KMS-11 (cell line): Measurements from ENCODE around the gene MISFA.
A peak's percentile ranks its signal among the peaks of the same experiment; 100 is the strongest.

ENCODE experiments used
- H2AFZ ChIP-seq: fragments of 200-600 bp; sonication (generic); 2 replicates; pipeline ENCODE4 v1.6.1; 2016; ENCODE audit warnings: antibody characterized with exemption, mixed run types, low read depth
- H3K27ac ChIP-seq: fragments of 200-600 bp; sonication (generic); 2 replicates; pipeline ENCODE4 v1.6.1; 2016; ENCODE audit warnings: mild to moderate bottlenecking, mixed run types
- H3K27me3 ChIP-seq: fragments of 200-600 bp; sonication (generic); 2 replicates; pipeline ENCODE4 v1.6.1; 2017; ENCODE audit warnings: mild to moderate bottlenecking, low read depth, mixed run types, moderate library complexity; ENCODE audit not compliant: insufficient read depth
- H3K36me3 ChIP-seq: fragments of 200-600 bp; sonication (generic); 2 replicates; pipeline ENCODE4 v1.6.1; 2017; ENCODE audit warnings: mild to moderate bottlenecking, mixed run types; ENCODE audit not compliant: insufficient read depth
- H3K4me1 ChIP-seq: fragments of 200-600 bp; sonication (generic); 2 replicates; pipeline ENCODE4 v1.6.1; 2016; ENCODE audit warnings: mild to moderate bottlenecking, low read depth, mixed run types; ENCODE audit not compliant: poor library complexity, severe bottlenecking
- H3K4me2 ChIP-seq: fragments of 200-600 bp; sonication (generic); 2 replicates; pipeline ENCODE4 v1.7.0; 2016; ENCODE audit warnings: mild to moderate bottlenecking, mixed run types
- H3K4me3 ChIP-seq: fragments of 200-600 bp; sonication (generic); IDR thresholded peaks from 2 replicates; pipeline ENCODE4 v1.6.1; 2017; ENCODE audit warnings: low read depth, low read length, mixed read lengths; ENCODE audit not compliant: insufficient read depth
- H3K79me2 ChIP-seq: fragments of 200-600 bp; sonication (generic); 2 replicates; pipeline ENCODE4 v1.6.1; 2016; ENCODE audit warnings: low read depth, mixed run types; ENCODE audit not compliant: insufficient read depth
- H3K9ac ChIP-seq: fragments of 200-600 bp; sonication (generic); 2 replicates; pipeline ENCODE4 v1.6.1; 2016; ENCODE audit warnings: mild to moderate bottlenecking, mixed run types
- H4K20me1 ChIP-seq: fragments of 200-600 bp; sonication (generic); 2 replicates; pipeline ENCODE4 v1.6.1; 2016; ENCODE audit warnings: mild to moderate bottlenecking, mixed run types; ENCODE audit not compliant: insufficient read depth
- CTCF ChIP-seq: fragments of 200-600 bp; sonication (generic); conservative IDR thresholded peaks from 2 replicates; pipeline ENCODE4 v1.6.1; 2017; ENCODE audit warnings: low read depth, mild to moderate bottlenecking, antibody characterized with exemption, low read length, moderate library complexity, mixed read lengths

The MISFA gene

DNA sequence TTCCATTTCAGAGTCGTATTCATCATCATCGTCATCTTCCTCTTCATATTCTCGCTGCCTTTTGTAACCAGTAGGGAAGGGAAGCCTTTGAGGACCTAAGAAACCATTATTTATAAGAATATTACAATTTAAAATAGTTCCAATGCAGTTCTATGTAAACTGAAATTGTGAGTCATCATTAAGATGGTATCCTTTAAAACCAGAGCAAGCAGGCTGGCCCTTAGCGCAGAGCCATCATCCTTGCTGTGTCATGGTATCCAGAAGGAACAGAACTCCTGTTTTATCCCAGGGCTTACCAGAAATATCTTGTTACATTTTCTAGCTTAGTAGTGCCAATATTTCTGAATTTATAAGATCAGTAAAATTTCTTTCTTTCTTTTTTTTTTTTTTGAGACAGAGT is 12.8 kb downstream of the MISFA start:
- peaks cover 21% of the 10 kb centered on the region for H3K4me1 ChIP-seq
- no peak overlapping the region for H3K4me2 ChIP-seq
- no peak for TF ChIP-seq CTCF
- H3K79me2 ChIP-seq, result peaks cover 38% of the 10 kb centered on the region
- no peak overlapping the region for H3K27ac ChIP-seq
- no peaks in the 10 kb centered on the region for H3K36me3 ChIP-seq
- H3K4me3 ChIP-seq, result no peak overlapping the region
- no peaks in the 10 kb centered on the region for H3K27me3 ChIP-seq
- no peaks in the 10 kb centered on the region for H4K20me1 ChIP-seq
- no peak overlapping the region for H2AFZ ChIP-seq
- H3K9ac ChIP-seq, result no peak overlapping the region

GRCh38 chr11:18614667-18615066 is 15.1 kb downstream of the MISFA start:
- Histone ChIP-seq H3K4me2 (no peak overlapping the region), H3K79me2 (peaks cover 55% of the 10 kb centered on the region)

DNA sequence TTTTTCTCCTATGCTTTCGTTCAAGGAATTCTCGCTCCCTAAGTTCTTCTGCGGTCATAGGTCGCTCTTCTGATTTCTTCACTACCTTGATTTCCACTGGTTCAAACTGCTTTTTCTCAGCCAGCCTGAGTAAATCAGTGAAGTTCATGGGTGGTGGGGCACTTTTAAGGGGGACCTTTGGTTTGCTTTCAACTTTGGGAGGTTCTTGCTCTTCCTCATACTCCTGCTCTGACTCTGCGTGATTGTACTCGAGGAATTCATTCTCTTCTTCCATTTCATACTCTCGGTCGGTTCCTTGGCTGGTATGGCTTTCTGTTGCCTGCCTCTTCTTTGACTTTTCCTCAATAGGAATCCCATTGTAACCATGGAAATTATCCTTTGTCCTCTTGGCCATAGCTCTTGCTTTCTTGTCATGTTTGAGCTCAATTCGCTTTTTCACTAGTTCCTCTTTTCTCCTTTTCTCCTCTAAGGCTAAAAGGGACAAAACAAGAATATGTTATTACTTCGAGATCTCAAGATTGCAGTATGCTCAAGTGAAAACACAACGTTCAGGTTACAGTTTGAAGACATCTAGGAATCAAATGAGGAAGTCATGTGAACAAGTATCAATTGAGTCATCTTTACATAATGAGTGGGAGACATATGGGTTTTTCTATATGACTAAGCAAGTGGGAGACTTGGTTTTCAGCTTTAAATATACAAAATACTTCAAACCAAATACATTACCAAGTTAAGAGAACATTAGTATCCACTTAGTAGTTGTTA is 16.2 kb downstream of the MISFA start:
- peaks cover 65% of the 10 kb centered on the region for H3K79me2 ChIP-seq
- H3K27me3 ChIP-seq, result no peaks in the 10 kb centered on the region
- H3K9ac ChIP-seq, result no peak overlapping the region
- no peak for TF ChIP-seq CTCF
- no peaks in the 10 kb centered on the region for H3K36me3 ChIP-seq
- H4K20me1 ChIP-seq, result no peaks in the 10 kb centered on the region
- no peak overlapping the region for H3K27ac ChIP-seq
- no peak overlapping the region for H3K4me3 ChIP-seq
- H3K4me2 ChIP-seq, result 0 out of 2 replicates have a peak overlapping the region, but pooled peaks have one; percentile 7
- peaks cover 51% of the 10 kb centered on the region for H3K4me1 ChIP-seq
- H2AFZ ChIP-seq, result no peak overlapping the region

More at GRCh38 chr11:18614667-18615066, 15.1 kb downstream of the MISFA start:
- Histone ChIP-seq H3K4me3 (no peak overlapping the region), H3K27ac (no peak overlapping the region), H4K20me1 (no peaks in the 10 kb centered on the region), H3K27me3 (no peaks in the 10 kb centered on the region), H2AFZ (no peak overlapping the region), H3K36me3 (no peaks in the 10 kb centered on the region), H3K4me1 (peaks cover 43% of the 10 kb centered on the region), H3K9ac (no peak overlapping the region)
- TF ChIP-seq CTCF, result no peak

GRCh38 chr11:18617688-18618341 is 18.2 kb downstream of the MISFA start:
- TF ChIP-seq CTCF, result no peak
- Histone ChIP-seq H3K79me2 (peaks cover 85% of the 10 kb centered on the region), H3K36me3 (no peaks in the 10 kb centered on the region), H4K20me1 (0 out of 2 replicates have a peak, but pooled peaks cover 3% of the 10 kb centered on the region), H3K9ac (peak overlapping the region; percentile 13; the same call in 1 of the 2 replicates), H3K4me2 (peak overlapping the region; percentile 89), H3K27me3 (no peaks in the 10 kb centered on the region), H2AFZ (no peak overlapping the region), H3K4me3 (no peak overlapping the region), H3K4me1 (peaks cover 65% of the 10 kb centered on the region), H3K27ac (peak overlapping the region; percentile 64)
